H7 (cell line): ENCODE results near the gene GFOD1. TPM values are rescaled to one million over a fixed set of nuclear protein-coding genes. Genes with fewer than 3 reads are reported as not detected.
A peak's percentile ranks its signal among the peaks of the same experiment; 100 is the strongest.
"Not testable (repeated sequence)": the region's sequence is repeated elsewhere in the genome, so short reads cannot be mapped to it uniquely, and the experiment has no call there.

Experiments used
- DNase-seq: peaks from one replicate; pipeline ENCODE4 v3.0.0; 2012
- H3K27me3 ChIP-seq: 2 replicates; pipeline ENCODE4 v1.6.0; 2011; ENCODE audit warnings: mild to moderate bottlenecking, low read length; ENCODE audit not compliant: control insufficient read depth, insufficient read depth
- H3K36me3 ChIP-seq: replicated peaks from 2 replicates; pipeline ENCODE4 v1.5.1; 2011; ENCODE audit warnings: low read length; ENCODE audit not compliant: control insufficient read depth, insufficient read depth
- H3K4me3 ChIP-seq: 2 replicates; pipeline ENCODE4 v1.5.1; 2011; ENCODE audit warnings: low read depth, mild to moderate bottlenecking, control low read depth, low read length, moderate library complexity; ENCODE audit not compliant: insufficient read depth
- total RNA-seq: library from RNA; depleted of rRNA; stranded (reverse); fragments of >200 nt; shearing (Covaris generic); gene quantifications from 2 replicates; pipeline ENCODE4 v1.2.3, GENCODE V29; 2014

GFOD1 gene
- total RNA-seq, 1 experiment from 2014 or later = 4.4 TPM

- no peak for DNase-seq
- Histone ChIP-seq H3K4me3 (no peak overlapping the region), H3K27me3 (no peaks in the 10 kb centered on the region), H3K36me3 (no peaks in the 10 kb centered on the region)
These were observed 89.9 kb downstream of the GFOD1 start for GRCh38 chr6:13397359-13398068.

- DNase-seq = no peak
- no peaks in the 10 kb centered on the region for H3K36me3 ChIP-seq
- no peaks in the 10 kb centered on the region for H3K27me3 ChIP-seq
- H3K4me3 ChIP-seq = no peak overlapping the region
These were observed 91.1 kb downstream of the GFOD1 start for GRCh38 chr6:13396241-13396792.

- H3K36me3 ChIP-seq = no peaks in the 10 kb centered on the region
- peak; percentile 34 for DNase-seq
- no peaks in the 10 kb centered on the region for H3K27me3 ChIP-seq
- no peak overlapping the region for H3K4me3 ChIP-seq
These were observed 91.8 kb downstream of the GFOD1 start for GRCh38 chr6:13395272-13396237.

GRCh38 chr6:13392462-13392861 lies 94.9 kb downstream of the GFOD1 start:
- H3K4me3 ChIP-seq = no peak overlapping the region
- DNase-seq = no peak
- no peaks in the 10 kb centered on the region for H3K27me3 ChIP-seq
- H3K36me3 ChIP-seq = no peaks in the 10 kb centered on the region

- DNase-seq = no peak
- H3K4me3 ChIP-seq = no peak overlapping the region
- H3K27me3 ChIP-seq = no peaks in the 10 kb centered on the region
- H3K36me3 ChIP-seq = no peaks in the 10 kb centered on the region
These were observed 95.9 kb downstream of the GFOD1 start for GRCh38 chr6:13391537-13391936.

GRCh38 chr6:13390658-13391057 lies 96.7 kb downstream of the GFOD1 start:
- Histone ChIP-seq H3K27me3 (no peaks in the 10 kb centered on the region), H3K36me3 (no peaks in the 10 kb centered on the region), H3K4me3 (no peak overlapping the region)
- DNase-seq = no peak

GRCh38 chr6:13389237-13389636 lies 98.2 kb downstream of the GFOD1 start:
- not testable (repeated sequence) for H3K27me3 ChIP-seq, DNase-seq, H3K4me3 ChIP-seq, H3K36me3 ChIP-seq

GRCh38 chr6:13388769-13389168 lies 98.6 kb downstream of the GFOD1 start:
- not testable (repeated sequence) for H3K4me3 ChIP-seq, H3K36me3 ChIP-seq, DNase-seq, H3K27me3 ChIP-seq

- Histone ChIP-seq H3K27me3 (no peaks in the 10 kb centered on the region), H3K36me3 (no peaks in the 10 kb centered on the region), H3K4me3 (no peak overlapping the region)
- DNase-seq = no peak
These were observed 102.4 kb downstream of the GFOD1 start for GRCh38 chr6:13384966-13385365.

- no peak for DNase-seq
- Histone ChIP-seq H3K27me3 (no peaks in the 10 kb centered on the region), H3K36me3 (no peaks in the 10 kb centered on the region), H3K4me3 (no peak overlapping the region)
These were observed 102.9 kb downstream of the GFOD1 start for GRCh38 chr6:13384506-13384905.

- no peaks in the 10 kb centered on the region for H3K27me3 ChIP-seq
- H3K36me3 ChIP-seq = no peaks in the 10 kb centered on the region
- no peak overlapping the region for H3K4me3 ChIP-seq
- DNase-seq = no peak
These were observed 103.9 kb downstream of the GFOD1 start for GRCh38 chr6:13383328-13384163.

- Histone ChIP-seq H3K36me3 (no peaks in the 10 kb centered on the region), H3K4me3 (no peak overlapping the region), H3K27me3 (no peaks in the 10 kb centered on the region)
- no peak for DNase-seq
These were observed 106.6 kb downstream of the GFOD1 start for GRCh38 chr6:13380761-13381160.

- no peak overlapping the region for H3K4me3 ChIP-seq
- no peaks in the 10 kb centered on the region for H3K36me3 ChIP-seq
- DNase-seq = no peak
- H3K27me3 ChIP-seq = no peaks in the 10 kb centered on the region
These were observed 108.5 kb downstream of the GFOD1 start for GRCh38 chr6:13378669-13379590.
